Activated CD8-positive, alpha-beta memory T cell treated with anti-CD3 and anti-CD28 coated beads, Interleukin-2, amount 50 U/mL, for 48 hours (primary cell): ENCODE results near the gene GBP7.

Source experiments
- DNase-seq: peaks from one replicate; pipeline ENCODE4 v3.0.0-alpha.2; 2020

GBP7 gene

GRCh38 chr1:89104687-89105086 lies 71.1 kb downstream of the GBP7 start:
- DNase-seq = no peak

GRCh38 chr1:89104147-89104546 lies 71.7 kb downstream of the GBP7 start:
- no peak for DNase-seq

- DNase-seq = no peak
Measured at GRCh38 chr1:89102021-89102420, 73.8 kb downstream of the GBP7 start.

DNA sequence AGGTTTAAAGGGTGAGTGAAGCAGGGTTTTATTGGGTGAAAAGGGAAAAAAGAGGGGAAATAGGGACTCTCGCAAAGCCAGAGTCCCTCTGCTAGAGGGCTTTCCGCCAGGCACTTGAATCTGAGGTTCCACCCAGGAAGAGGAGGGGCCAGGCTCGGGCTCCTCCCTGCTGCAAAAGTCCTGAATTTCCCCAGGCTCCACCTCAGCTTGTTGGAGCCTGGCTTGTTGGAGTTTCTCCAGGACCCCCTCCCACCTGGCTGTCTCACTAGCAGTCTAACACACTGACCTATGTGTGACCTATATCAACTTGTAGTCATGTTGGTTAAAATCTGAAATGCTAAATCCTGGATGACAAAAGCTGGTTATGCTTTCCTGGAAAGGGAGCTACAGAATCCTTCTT lies 75.4 kb downstream of the GBP7 start:
- no peak for DNase-seq

GRCh38 chr1:89098857-89099256 lies 76.9 kb downstream of the GBP7 start:
- no peak for DNase-seq

DNA sequence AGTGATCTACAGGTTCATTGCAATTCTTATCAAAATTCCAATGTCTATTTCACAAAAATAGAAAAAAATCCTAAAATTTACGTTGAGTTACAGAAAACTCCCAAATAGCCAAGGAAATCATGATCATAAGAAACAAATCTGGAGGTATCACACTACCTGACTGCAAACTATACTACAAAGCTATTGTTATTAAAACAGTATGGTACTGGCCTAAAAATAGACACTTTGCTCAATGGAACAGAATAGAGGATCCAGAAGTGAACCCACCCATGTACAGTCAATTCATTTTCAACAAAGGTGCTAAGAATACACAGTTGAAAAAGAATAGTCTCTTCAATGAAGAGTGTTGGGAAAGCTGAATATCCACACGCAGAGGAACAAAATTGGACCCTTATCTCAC lies 80.1 kb downstream of the GBP7 start:
- no peak for DNase-seq

DNA sequence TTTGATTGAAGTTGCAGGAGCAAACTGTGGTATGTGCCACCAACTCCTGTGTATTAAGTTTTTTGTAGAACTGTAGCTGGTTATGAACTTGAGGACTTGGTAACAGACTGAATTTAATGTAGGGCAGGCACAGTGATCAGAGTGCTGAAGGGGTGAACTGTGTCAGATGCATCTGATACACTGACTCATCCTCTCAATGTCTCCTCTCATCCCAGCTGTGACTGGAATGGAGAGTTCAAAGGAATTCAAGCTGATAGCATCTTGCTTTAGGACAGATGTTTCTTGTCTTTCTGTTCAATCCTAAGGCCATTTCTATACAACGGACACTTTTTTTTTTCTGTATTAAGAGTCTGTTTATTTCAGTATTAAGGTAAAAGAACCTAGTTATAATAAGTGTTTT lies 85.8 kb downstream of the GBP7 start:
- DNase-seq = no peak

- DNase-seq = no peak
Measured at GRCh38 chr1:89088572-89088971, 87.2 kb downstream of the GBP7 start.

DNA sequence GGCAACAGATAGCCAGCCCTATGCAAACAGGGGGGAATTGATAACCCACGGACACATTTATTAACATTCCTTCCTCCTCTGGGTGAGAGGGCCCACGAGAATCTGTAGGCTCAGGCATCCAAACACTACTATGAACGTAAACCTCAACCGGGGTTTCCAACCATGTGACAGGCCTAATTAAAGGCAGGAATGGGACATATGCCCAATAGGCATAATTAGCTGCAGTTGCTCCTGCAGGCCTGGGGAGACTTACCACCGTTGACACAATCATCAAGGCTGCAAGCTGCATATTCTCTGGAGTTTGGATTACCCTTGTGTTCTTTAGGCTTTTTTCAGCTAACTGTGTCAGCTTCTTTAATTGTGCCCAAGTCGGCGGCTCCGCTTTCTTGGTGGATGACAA lies 88.6 kb downstream of the GBP7 start:
- no peak for DNase-seq

GRCh38 chr1:89085781-89086180 lies 90.0 kb downstream of the GBP7 start:
- no peak for DNase-seq
